Stimulated activated CD8-positive, alpha-beta memory T cell treated with anti-CD3 and anti-CD28 coated beads, Interleukin-15, amount 100 ng/mL, for 1 hour (primary cell): Measurements from ENCODE around the gene NFIA.

Experiments
- DNase-seq: peaks from one replicate; pipeline ENCODE4 v3.0.0-alpha.2; 2020; ENCODE audit warnings: low read depth

NFIA gene

DNA sequence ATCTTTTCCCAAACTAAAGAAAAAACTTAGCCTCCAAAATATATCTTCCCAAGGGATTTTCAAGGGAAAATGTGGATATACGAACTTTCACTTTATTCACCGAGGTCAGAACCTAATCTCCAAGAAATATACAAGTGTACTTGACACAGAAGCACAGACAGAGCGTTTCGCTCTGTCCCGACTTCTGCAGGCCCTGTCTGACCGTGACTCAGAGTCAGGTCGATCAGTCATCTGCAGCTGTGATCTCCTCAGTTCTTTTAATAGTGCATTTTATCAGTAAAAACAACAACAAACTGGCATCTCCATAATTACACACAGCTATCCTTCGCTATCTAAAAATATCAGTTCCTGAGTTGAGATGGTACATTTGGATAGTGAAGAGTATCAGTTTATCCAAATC is 416.0 kb downstream of the NFIA start:
- no peak for DNase-seq

- DNase-seq, result no peak
Measured at GRCh38 chr1:61501971-61502916, 419.9 kb downstream of the NFIA start.

GRCh38 chr1:61504305-61504704 is 421.9 kb downstream of the NFIA start:
- no peak for DNase-seq

DNA sequence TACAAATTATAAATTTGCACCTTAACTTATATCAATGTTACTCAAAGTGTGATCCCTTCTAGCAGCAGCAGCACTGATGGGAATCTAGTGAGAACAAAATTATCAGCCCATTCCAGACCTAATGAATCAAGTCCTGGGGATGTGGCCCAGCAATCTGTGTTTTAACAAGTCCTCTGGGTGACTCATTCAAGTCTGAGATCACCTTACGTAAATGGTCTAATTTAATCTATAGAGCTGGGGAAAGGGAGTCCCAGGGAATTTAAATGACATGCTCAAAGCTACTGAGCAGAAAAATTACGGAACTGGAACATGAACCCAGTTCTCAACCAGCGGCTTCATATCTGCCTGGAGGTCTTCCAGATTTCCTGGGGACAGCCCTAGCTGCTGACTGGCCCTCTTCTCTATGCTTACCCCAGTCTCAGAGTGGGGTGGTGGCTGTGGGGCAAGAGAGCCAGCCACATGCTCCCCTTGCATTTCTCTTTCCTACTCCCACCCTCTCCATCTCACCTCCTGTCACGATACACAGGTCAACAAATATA is 422.6 kb downstream of the NFIA start:
- no peak for DNase-seq

DNA sequence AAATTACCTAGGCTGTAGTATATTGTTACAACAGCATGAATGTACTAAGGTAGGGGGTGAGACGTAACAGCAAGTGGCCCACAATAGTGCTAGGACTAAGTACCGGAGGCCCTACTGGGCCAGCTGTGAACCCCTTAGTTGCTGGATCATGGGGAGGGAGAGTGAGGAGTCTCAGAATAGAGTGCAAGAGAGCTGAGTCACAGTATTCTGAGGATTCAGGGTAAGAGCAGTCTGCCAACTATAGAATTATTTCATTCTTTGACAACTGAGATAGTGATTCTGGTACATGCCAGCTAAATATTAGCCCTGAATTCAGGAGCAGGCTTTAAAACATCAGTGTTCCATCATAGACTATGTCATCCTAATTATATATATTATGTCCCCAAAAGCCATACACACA is 423.9 kb downstream of the NFIA start:
- DNase-seq, result no peak

GRCh38 chr1:61506944-61507500 is 424.7 kb downstream of the NFIA start:
- DNase-seq, result no peak
